ENCODE data around the gene HOXB8.
A peak's percentile ranks its signal among the peaks of the same experiment; 100 is the strongest.

The HOXB8 gene

DNA sequence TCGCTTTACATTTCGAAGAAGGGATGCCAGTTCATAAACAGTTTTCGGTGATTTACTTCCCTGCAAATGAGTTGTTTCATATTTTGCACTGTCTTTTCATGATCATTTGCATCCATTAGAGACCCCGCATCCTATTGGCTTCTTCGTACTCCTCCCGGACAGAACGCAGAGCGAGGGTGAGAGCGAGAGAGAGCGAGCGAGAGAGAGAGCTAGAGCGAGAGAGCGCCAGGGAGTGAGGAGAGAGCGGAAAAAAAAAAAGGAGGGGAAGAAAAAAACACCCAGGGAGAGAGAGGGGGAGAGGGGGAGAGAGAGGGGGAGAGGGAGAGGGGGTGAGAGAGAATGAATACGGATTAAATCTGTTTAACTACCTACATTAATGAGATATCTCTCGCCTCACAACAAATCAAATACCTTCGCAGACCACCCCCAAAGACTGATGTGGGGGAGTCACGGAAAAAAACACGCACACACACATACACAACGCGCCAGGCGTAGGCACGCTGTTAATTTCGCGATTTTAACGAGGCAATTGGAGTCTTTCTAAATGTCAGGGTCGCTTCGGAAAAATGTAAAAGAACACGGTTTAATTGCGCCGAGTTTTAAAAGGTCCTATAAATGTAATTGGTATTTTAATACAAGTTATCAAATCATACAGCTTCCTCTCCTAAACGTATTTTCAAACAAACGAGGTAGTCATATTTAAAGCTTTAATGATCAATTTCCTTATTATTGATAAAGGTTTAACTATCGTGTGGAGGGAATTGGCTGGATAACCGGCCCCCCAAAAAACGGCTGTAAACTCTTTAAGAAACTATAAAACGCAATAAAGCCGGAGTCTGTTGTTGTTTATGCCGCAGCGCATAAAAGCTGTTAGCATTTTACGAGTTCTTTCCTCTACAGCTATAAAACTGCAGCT lies at the start of gene HOXB8:
TSS of gene HOXB8 (minus strand) at position 246 of the 916 bp plus-strand sequence. CDS start 588 bp downstream, outside the sequence.
- no peak for DNase-seq

DNA sequence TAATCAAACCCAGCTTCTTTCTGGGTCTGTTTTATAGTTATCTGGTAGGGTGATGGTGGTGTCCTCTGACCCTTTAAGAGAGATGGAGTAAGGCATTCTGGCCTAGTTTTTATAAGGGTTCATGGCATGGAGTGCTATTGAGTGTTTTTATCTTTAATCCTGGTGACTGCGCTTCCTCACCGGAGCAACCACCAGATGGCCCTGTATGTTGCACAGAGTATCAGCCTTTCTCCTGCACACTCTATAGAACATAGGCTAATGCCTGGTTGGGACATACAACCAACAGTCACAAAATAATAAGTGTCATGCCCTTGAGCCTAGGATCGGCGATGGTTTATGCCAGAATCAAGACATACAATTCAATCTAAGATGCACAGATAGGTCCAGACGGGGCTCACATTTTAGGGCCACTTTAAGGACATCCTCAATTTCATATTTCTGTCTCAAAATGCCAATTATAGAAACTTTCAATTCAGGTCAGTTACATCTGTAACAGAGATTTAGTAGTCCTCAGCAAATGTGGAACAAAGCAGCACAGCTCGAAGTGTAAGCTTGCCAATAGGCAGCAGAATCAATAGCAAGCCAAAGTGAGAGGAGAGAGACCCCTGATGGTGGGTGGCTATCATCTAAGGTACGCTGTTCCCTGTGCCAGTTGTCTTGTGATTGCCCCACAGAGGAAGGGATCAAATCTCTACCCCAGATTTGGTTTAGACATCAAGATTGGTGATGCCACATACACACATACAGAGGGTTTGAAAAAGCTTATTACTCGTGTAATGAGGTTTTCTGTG lies 48.2 kb upstream of the HOXB8 start:
- peak; percentile 23 for DNase-seq

DNA sequence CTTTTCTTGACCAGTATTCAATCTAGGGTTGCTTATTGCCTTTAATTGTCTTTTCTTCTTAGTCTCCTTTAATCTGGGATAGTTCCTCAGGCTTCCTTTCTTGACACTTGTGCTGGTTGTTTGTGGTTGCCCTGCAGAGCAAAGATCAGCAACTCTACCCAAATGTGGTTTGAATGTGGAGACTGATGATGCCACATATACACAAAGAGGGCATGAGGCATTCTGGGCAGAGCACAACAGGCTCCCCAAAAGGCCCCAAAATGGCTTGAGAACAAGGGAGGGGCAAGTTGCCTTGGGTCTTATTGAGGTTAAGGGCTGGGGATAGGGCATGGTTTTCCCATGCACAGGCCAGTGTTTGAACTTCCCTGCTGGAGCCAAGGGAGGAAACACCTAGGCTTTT lies 40.8 kb upstream of the HOXB8 start:
- no peak for DNase-seq

DNA sequence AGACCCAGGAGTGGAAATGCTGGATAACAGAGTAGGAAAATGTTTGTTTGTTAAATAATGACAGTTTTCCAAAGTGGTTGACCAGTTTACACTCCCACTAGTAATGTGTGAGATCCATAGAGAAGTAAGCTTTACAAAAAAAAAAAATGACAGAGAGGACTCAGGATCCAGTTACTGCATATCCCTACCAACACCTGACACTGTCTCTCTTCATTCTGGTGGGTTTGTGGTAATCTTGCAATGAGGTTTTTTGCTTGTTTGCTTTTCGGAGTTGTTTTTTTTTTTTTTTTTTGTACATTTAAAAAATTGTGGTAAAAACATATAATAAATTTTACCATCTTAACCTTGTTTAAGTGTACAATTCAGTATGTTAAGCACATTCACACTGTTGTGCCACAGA lies 34.6 kb upstream of the HOXB8 start:
- DNase-seq: no peak

DNA sequence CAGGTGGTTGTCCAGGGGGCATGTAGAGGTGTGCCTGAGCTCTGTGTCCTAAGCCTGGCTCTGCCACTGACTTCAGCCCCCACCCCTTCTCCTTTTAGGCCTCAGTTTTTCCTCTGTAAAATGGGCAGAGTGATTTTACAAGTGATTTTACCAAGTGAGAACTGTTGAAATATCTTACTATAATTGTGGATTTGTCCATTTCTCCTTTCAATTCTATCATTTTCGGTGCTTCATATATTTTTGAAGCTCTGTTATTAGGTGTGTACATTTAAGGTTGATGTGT lies 32.8 kb upstream of the HOXB8 start:
- no peak for DNase-seq

DNA sequence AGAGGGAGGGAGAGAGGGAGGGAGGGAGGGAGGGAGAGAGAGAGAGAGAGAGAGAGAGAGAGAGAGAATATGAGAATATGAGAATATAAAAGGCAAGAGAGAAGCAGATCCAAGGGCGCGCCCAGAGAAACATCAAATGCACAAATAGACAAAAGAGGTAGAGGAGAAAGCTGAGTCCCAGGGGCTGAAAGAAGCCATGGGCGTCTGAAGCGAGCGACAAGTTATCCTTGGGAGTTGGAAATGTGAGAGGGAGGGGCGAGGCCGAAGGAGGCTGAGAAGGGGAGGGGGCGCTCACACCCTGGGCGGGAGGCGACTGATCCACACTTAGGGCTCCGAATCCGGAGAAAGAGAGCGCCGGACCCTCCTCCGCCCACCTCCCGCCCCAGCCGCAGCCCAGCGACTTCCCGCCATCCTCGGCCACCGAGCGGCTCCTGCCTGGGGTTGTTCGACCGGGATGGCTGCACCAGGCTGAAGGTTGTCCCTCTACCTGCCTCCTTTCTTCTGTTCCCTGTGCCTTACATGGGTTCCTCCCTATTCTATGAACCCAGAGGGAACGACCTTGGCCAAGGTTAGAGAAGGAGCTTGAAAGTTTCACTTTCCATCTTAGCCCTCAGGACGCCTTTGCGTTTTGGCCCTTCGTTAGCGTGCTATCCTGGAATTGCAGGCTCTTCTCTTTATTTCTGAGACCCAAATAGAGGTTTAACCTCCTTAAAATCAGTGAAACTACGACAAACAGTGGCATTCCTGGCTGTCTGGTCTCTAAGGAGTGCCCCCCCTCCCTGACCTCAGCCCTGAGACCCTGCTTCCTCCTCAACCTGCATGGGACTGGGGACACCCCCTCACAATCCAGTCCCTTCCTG lies 32.2 kb upstream of the HOXB8 start:
- DNase-seq: no peak

DNA sequence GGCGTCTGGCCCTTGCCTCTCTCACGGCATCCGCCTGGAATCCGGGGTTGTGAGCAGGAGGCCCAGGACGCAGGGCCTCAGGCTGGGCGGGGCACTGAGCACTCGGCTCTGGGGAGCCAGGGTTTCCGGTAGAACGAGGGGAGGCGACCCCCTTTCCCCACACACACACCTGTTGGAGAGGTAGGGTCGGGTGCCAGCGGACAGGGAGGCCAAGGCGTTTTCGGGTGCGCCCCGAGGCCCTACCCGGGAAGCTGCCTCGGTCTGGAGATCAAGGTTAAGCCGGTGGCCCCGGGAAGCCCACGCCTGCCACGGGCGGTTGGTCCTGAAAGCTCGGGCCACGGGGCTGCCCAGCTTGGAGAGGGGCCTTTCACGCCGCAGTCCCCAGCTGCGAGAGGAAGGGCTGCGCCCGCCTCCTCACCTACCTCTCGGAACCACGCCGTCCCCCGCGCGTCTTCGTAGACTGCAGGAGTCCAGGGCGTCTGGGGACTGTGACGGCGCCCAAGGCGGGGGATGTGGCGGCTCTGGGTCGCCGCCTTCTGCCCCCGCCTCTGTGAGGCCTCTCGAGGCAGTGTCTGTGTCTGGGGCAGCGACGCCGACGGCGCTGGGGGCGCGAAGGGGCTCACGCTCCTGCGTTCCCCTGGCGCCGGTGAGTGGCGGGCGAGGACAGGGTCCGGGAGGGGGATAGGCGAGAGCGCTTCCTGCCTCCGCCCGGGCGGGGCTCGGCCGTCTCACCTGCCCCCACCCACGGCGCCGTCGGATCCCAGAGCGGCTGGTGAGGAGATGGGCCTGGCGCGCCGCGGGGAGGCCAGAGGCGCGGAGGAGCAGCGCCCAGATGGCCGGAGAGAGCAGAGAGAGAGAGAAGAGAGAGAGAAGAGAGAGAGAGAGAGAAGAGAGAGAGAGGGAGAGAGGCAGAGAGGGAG lies 31.4 kb upstream of the HOXB8 start:
- DNase-seq: no peak

DNA sequence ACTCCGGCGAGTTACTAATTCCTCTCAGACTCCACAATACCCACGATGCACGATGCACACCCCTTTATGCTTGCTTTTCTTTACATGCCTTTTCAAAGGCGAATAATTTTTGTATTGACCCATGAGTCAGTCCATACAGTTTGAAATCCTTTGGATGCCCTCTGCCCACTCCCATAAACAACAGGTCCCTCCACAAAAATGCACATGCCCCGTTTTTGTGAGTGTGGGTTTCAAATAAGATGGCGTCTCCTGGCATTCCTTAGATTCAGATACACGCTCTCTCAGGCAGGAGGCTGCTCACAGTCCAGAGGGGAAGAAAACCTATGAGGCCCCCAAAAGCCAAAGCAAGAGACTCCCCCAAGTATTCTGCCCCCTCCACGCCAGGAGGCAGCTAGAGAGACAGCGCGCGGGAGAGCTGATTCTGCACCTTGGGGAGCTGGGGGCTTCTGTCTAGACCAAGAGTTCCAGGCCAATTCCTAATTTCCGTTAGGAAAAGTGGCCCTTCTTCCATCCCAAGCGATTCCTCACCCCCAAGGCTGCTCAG lies 30.6 kb upstream of the HOXB8 start:
- DNase-seq: no peak

DNA sequence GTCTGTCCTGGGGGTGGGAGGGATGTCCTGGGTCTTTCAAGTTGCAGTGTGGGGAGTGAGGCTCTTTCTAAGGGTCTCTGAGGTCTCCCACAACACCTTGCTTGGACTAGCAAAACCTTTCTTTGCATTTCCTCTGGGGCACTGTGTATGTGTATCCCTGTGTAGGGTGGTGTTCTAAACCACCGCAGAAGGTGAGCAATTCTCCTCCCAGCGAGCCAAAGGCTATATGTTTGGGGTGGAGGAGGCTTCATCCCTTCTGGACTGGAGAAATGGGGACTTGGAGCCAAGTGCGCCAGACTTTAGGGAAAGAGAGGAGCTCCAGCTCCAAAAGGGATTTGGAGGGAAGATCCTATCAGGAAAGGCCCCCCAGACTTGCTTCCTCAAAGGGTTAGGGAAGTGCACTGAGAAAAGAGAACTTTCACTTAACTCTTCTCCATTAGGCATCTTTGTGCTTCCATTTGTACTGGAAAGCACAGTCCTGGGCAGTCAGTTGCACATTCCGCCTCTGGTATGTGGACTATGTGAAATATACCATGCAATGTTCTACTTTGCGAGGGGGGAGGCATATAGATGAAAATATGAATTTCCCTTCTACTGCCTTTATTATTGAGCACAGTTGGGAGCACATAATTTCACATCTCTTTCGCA lies 29.9 kb upstream of the HOXB8 start:
- no peak for DNase-seq

DNA sequence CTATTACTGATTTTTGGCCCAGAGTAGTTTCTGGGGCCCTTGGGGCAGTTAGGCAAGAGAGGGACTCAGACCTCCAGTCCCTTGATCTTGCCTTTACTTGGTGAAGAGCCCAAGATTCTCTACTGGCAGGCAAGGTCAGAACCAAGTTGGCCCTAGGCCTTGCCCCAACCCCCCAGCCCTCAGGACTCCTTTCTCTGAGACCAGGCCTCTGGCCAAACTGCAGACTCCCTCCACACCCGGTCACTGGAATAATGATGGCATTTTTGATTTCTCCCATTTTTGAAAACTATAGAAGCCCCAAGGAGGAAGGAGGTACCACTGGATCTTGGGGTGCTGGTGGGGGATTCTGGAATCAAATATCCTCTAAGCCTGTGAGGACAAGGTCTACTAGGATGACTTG lies 29.1 kb upstream of the HOXB8 start:
- DNase-seq: no peak

DNA sequence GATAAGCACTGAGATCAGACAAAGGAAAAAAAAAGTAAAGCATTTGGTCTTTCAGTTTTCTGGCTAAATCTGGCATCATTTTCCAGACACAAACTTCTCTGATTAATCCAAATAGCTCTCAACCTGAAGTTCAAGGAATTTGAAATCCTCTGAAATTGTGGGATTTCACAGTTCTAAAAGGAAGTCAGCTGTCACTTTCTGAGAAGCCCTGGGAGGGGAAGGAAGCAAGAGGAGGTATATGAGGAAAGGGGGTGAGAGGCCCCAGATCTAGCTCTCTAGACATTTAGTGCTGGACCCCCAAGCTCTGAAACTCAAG lies 28.6 kb upstream of the HOXB8 start:
- no peak for DNase-seq

DNA sequence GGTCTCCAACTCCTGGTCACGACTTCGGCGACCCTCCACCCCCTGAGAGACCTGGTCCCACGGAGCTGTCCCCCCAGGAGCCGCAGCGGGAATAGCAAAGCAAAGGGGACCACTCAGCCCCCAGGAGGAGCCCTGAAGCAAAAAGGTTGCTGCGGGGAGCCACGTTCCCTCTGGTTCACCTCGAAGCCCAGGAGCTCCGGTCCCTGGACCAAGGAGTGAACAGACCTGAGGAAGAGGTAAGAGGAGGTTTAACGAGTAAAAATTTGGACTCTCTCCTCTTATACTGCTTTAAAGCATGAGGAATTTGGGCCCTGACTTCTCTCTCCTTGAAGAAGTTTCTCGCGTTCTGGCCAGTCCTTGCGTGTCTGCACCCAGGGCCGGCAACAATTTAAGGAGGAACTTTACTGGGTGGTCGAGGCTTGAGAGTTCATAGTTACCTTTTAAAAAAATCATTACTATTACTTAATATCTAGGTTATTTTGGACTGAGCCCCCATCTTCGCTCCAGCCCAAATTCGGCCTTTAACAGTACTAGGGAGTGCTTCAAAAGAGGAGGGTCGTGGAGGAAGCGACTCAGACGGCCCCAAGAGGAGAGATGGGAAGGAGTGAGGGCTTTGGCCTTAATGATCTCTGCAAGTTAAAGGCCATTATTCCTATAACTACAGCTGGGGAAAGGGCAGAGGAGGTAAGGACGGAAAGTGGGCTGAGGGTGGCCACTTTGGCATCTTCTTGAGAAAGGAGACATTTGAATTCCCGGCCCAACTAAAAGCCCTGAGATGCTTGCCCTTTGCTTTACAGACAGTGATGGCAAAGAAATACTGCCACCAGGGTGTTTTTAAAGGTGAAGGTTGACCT lies 28.0 kb upstream of the HOXB8 start:
- DNase-seq: no peak

DNA sequence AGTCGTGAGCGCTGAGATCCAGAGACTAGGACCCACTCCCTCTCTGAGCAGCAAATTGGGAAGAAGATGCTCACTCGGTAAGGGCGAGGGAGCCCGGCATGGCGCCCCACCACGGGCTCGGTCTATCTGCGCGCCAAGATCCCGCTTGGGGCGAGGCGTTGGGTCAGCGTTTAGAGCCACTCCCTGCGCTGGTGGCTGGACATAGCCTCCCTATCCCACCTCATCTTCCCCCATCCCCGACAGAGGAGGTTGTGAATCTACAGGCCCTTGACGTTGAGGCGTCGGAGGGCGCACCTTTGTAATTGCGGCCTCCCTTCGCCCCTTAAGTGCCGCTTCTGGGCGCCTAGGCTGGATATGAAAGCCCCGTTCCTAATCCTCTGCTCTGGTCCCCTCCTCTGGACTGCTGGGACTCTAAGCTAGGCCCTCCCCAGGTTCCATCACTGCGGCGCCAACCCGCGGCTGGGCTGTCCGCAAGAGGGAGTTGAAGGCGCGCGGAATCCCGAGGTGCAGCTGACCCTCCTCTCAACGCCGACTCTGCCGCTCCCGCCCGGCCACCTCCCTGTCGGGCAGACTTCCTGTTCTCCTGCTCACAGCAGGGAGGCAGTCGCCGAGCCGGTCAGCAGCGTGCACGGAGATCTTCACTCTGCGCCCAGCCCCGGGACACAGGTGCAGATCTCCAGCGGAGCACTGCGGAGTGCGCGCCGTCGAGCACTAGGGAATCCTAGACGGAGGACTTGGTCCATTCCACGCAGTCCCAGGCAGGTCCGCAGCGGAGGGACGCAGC lies 27.2 kb upstream of the HOXB8 start:
- DNase-seq: no peak

DNA sequence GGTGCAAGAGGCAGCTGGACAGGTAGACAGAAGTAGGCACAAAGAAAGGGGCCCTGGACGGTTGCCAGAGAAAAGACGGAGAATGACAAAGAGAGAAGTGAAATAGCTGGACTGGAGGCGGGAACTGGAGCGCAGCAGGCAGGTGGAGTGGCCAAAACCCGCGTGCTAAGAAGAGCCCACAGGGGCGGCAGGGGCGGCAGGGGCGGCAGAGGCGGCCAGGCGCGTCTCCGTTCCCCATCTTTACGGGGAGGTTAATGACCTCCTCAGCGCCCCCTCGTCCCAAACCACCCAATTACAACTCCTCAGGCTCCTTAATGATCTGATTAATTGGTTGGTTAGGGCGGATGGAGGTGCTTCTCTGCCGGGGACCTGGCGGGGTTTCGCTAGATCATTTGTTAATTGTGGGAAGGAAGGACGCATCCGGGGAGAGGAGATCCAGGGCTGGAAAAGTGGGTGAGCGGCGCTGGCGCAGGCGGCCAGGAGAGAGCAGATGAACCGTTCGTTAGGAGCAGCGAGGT lies 26.5 kb upstream of the HOXB8 start:
- DNase-seq: no peak

DNA sequence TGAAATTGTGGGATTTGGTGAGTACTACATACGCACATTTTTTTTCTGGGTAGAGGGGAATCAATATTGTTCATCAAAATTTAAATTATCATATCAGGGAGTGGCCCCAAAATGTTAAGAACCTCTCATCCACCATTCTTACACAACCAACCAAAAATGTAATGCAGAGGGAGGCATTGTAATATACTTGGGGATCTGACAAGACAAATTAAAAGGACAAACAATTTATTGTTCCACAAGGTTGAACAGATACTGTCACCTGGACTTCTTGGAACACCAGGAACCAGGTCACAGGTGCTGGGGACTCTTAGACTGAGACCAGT lies 25.7 kb upstream of the HOXB8 start:
- DNase-seq: no peak

DNA sequence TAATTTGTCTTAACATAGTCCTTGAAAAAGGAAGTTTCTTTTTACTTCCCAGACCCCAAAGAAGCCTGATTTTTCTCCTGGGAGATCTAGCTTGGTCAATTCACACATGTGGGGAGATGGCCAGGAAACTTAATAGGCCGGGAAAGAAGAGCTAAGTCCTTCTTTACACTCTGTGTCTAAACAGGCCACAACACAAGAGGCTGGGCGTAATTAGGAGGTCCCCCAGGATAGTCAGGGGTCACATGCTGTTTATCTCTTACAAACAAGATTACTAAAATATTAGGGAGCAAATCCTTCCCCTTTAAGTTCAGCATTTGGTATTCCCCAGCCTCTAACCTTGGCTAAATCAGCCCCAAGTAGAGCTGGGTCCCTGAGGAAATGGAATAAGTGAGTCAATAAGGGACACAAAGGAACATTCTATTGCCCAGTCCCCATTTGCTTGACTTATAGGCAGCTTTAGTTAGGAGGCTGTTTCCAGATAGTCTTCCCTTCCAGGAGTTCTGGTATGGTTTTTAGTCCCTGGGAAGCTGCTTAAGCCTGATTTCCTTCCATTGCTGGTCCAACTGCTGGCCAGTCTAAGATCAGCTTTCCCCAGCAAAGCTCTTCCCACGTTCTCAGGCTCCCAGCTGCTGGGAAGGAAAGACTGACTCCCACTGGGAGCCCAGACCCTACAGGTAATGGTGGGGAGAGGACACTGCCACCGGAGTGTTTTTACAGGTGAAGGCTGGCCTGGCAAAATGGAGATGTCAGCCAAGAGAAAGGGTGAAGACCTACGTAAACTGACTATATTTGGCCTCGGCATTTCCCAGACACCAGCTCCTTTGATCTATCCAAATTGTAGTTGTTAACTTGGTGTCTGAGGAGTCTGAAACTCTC lies 25.1 kb upstream of the HOXB8 start:
- DNase-seq: no peak

DNA sequence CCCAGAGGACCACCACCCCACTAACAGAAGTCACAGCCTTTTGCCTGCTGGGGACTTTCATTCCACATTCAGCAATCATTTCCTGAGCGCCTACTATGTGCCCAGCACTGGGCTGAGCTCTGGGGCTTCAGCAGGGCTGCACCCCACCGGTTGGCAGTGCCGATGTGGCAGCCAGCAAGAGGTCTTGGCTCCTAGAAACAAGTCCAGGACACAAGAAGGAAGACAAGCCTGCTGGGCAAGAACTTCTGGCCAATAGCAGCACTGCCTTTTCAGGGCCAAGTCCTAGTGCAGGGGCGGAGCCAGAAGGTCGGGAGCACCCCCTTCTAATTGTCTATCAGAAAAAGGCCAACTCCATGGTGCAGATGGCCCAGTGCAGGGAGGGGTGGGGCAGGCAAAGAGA lies 24.0 kb upstream of the HOXB8 start:
- DNase-seq: no peak
